Esophagus muscularis mucosa (tissue), 4 donors: Measurements from ENCODE around the gene PDZK1IP1.

Experiments used
- EP300 ChIP-seq: sonication (generic); formaldehyde crosslinking; IDR thresholded peaks from one replicate; pipeline ENCODE4 v1.6.1; 2017; ENCODE audit warnings: antibody characterized with exemption
- POLR2AphosphoS5 ChIP-seq, 2 donors: sonication (generic); formaldehyde crosslinking; IDR thresholded peaks; one replicate each; pipeline ENCODE4 v1.6.1; 2017; ENCODE audit warnings: antibody characterized with exemption in 2 of 2
- TF ChIP-seq, protein P1 (sequence below), 3 experiments: fragments of 200-600 bp in 2 of 3; fragments of 450-650 bp in 1 of 3; sonication (generic) in 2 of 3; IDR thresholded peaks; one replicate each; pipeline ENCODE4 v1.5.1; 2017 to 2019; ENCODE audit warnings: antibody characterized with exemption in 3 of 3, mild to moderate bottlenecking in 2 of 3, moderate library complexity in 1 of 3

DNA sequence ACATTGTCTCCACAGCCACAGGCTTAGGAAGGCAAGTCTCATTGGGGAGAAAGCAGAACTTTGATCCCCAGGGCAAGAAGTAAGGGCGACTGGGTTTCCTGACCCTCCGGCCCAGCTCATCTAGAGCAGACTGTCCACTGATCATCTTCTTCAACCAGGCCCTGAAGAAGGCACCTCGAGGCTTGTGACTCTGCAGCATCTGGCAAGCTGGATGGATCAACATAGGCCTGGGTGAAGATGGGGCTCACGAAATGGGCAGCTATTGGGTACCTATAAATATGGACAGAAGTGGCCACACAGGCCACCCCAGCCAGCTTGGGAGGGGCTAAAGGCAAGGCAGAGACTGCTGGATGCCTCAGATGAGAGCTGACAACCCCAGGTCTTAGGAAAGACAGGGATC is 29.2 kb upstream of the PDZK1IP1 start:
- TF ChIP-seq, protein P1, sequence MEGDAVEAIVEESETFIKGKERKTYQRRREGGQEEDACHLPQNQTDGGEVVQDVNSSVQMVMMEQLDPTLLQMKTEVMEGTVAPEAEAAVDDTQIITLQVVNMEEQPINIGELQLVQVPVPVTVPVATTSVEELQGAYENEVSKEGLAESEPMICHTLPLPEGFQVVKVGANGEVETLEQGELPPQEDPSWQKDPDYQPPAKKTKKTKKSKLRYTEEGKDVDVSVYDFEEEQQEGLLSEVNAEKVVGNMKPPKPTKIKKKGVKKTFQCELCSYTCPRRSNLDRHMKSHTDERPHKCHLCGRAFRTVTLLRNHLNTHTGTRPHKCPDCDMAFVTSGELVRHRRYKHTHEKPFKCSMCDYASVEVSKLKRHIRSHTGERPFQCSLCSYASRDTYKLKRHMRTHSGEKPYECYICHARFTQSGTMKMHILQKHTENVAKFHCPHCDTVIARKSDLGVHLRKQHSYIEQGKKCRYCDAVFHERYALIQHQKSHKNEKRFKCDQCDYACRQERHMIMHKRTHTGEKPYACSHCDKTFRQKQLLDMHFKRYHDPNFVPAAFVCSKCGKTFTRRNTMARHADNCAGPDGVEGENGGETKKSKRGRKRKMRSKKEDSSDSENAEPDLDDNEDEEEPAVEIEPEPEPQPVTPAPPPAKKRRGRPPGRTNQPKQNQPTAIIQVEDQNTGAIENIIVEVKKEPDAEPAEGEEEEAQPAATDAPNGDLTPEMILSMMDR (IDR thresholded peaks at IDR 0.05): no peak
- TF ChIP-seq EP300: no peak
- no peak for TF ChIP-seq POLR2AphosphoS5 (IDR thresholded peaks at IDR 0.05)
